Skeletal muscle cell (primary cell): ENCODE results near the gene SLC9A9.

Source experiments
- DNase-seq: peaks from one replicate; pipeline ENCODE4 v3.0.0-alpha.2; 2010; ENCODE audit warnings: low read depth
- H3K4me3 ChIP-seq: 2 replicates; pipeline ENCODE4 v1.5.1; 2011; ENCODE audit warnings: low read depth, mild to moderate bottlenecking, control low read depth, low read length, moderate library complexity

Gene SLC9A9

GRCh38 chr3:143360244-143360643 lies 488.0 kb downstream of the SLC9A9 start:
- DNase-seq: no peak
- H3K4me3 ChIP-seq: no peak overlapping the region

- no peak for DNase-seq
- H3K4me3 ChIP-seq: no peak overlapping the region
Observed at GRCh38 chr3:143358793-143359491, 489.3 kb downstream of the SLC9A9 start.

- no peak for DNase-seq
- H3K4me3 ChIP-seq: no peak overlapping the region
Observed at GRCh38 chr3:143358155-143358792, 490.0 kb downstream of the SLC9A9 start.

- H3K4me3 ChIP-seq: no peak overlapping the region
- DNase-seq: no peak
Observed at GRCh38 chr3:143357700-143358099, 490.6 kb downstream of the SLC9A9 start.

- no peak for DNase-seq
- H3K4me3 ChIP-seq: no peak overlapping the region
Observed at GRCh38 chr3:143356839-143357238, 491.4 kb downstream of the SLC9A9 start.

GRCh38 chr3:143354342-143354741 lies 493.9 kb downstream of the SLC9A9 start:
- DNase-seq: no peak
- H3K4me3 ChIP-seq: no peak overlapping the region

- DNase-seq: no peak
- H3K4me3 ChIP-seq: no peak overlapping the region
Observed at GRCh38 chr3:143352850-143353550, 495.3 kb downstream of the SLC9A9 start.

GRCh38 chr3:143351895-143352608 lies 496.2 kb downstream of the SLC9A9 start:
- no peak for DNase-seq
- no peak overlapping the region for H3K4me3 ChIP-seq

GRCh38 chr3:143351354-143351753 lies 496.9 kb downstream of the SLC9A9 start:
- no peak overlapping the region for H3K4me3 ChIP-seq
- DNase-seq: no peak

- no peak overlapping the region for H3K4me3 ChIP-seq
- DNase-seq: no peak
Observed at GRCh38 chr3:143349455-143349854, 498.8 kb downstream of the SLC9A9 start.

GRCh38 chr3:143348486-143349327 lies 499.6 kb downstream of the SLC9A9 start:
- no peak overlapping the region for H3K4me3 ChIP-seq
- DNase-seq: no peak

GRCh38 chr3:143344516-143345165 lies 503.6 kb downstream of the SLC9A9 start:
- no peak for DNase-seq
- no peak overlapping the region for H3K4me3 ChIP-seq

GRCh38 chr3:143343944-143344343 lies 504.3 kb downstream of the SLC9A9 start:
- no peak overlapping the region for H3K4me3 ChIP-seq
- no peak for DNase-seq

- no peak overlapping the region for H3K4me3 ChIP-seq
Observed at GRCh38 chr3:143343031-143343430, 505.2 kb downstream of the SLC9A9 start.

GRCh38 chr3:143339451-143339850 lies 508.8 kb downstream of the SLC9A9 start:
- H3K4me3 ChIP-seq: no peak overlapping the region
- no peak for DNase-seq

More at GRCh38 chr3:143343031-143343430, 505.2 kb downstream of the SLC9A9 start:
- DNase-seq: no peak

- H3K4me3 ChIP-seq: no peak overlapping the region
- no peak for DNase-seq
Observed at GRCh38 chr3:143337387-143337786, 510.9 kb downstream of the SLC9A9 start.

GRCh38 chr3:143334231-143334630 lies 514.0 kb downstream of the SLC9A9 start:
- no peak for DNase-seq
- no peak overlapping the region for H3K4me3 ChIP-seq

GRCh38 chr3:143333367-143333766 lies 514.9 kb downstream of the SLC9A9 start:
- DNase-seq: no peak

GRCh38 chr3:143332026-143332425 lies 516.2 kb downstream of the SLC9A9 start:
- DNase-seq: no peak
- H3K4me3 ChIP-seq: no peak overlapping the region

More at GRCh38 chr3:143333367-143333766, 514.9 kb downstream of the SLC9A9 start:
- H3K4me3 ChIP-seq: no peak overlapping the region
